Loucy (cell line): Measurements from ENCODE around the gene EP400.
A peak's percentile ranks its signal among the peaks of the same experiment; 100 is the strongest.

Experiments used
- H2AFZ ChIP-seq: fragments of 200-600 bp; sonication (generic); 2 replicates; pipeline ENCODE4 v1.6.0; 2016; ENCODE audit warnings: antibody characterized with exemption, mild to moderate bottlenecking, low read length, moderate library complexity
- H3F3A ChIP-seq: fragments of 200-600 bp; 2 replicates; pipeline ENCODE4 v1.6.0; 2016; ENCODE audit warnings: antibody characterized with exemption, low read depth, mild to moderate bottlenecking
- H3K27me3 ChIP-seq: fragments of 200-600 bp; sonication (generic); 2 replicates; pipeline ENCODE4 v1.6.1; 2014; ENCODE audit warnings: low read length, mild to moderate bottlenecking; ENCODE audit not compliant: insufficient read depth, poor library complexity, severe bottlenecking
- H3K36me3 ChIP-seq: fragments of 200-600 bp; sonication (generic); 2 replicates; pipeline ENCODE4 v1.6.1; 2016; ENCODE audit warnings: low read length; ENCODE audit not compliant: insufficient read depth
- H3K4me1 ChIP-seq: fragments of 200-600 bp; sonication (generic); 2 replicates; pipeline ENCODE4 v1.5.1; 2014; ENCODE audit warnings: low read length, mild to moderate bottlenecking; ENCODE audit not compliant: insufficient read depth, poor library complexity, severe bottlenecking
- H3K4me2 ChIP-seq: fragments of 200-600 bp; sonication (generic); 2 replicates; pipeline ENCODE4 v1.6.0; 2014; ENCODE audit warnings: antibody characterized with exemption, low read length, low read depth, mild to moderate bottlenecking; ENCODE audit not compliant: poor library complexity, severe bottlenecking
- H3K4me3 ChIP-seq: fragments of 200-600 bp; sonication (generic); 2 replicates; pipeline ENCODE4 v1.5.1; 2014; ENCODE audit warnings: low read length, mild to moderate bottlenecking, mixed read lengths; ENCODE audit not compliant: poor library complexity, severe bottlenecking
- H3K79me2 ChIP-seq: fragments of 200-600 bp; sonication (generic); 2 replicates; pipeline ENCODE4 v1.6.1; 2014; ENCODE audit warnings: low read length; ENCODE audit not compliant: insufficient read depth
- H3K9ac ChIP-seq: fragments of 200-600 bp; sonication (generic); 2 replicates; pipeline ENCODE4 v1.6.0; 2014; ENCODE audit warnings: mild to moderate bottlenecking, low read depth, low read length, moderate library complexity; ENCODE audit not compliant: poor library complexity, severe bottlenecking
- H3K9me2 ChIP-seq: fragments of 200-600 bp; sonication (generic); replicated peaks from 2 replicates; pipeline ENCODE4 v1.6.1; 2016; ENCODE audit warnings: low read depth, low read length, mixed read lengths
- H3K9me3 ChIP-seq: fragments of 200-600 bp; sonication (generic); 2 replicates; pipeline ENCODE4 v1.6.1; 2014; ENCODE audit warnings: mild to moderate bottlenecking, antibody characterized with exemption, low read length, low read depth; ENCODE audit not compliant: insufficient read depth
- H4K20me1 ChIP-seq: fragments of 200-600 bp; sonication (generic); 2 replicates; pipeline ENCODE4 v1.6.0; 2014; ENCODE audit warnings: antibody characterized with exemption, low read length, mild to moderate bottlenecking; ENCODE audit not compliant: insufficient read depth, poor library complexity, severe bottlenecking
- CTCF ChIP-seq: fragments of 200-600 bp; sonication (generic); conservative IDR thresholded peaks from 2 replicates; pipeline ENCODE4 v1.5.1; 2014; ENCODE audit warnings: mild to moderate bottlenecking, antibody characterized with exemption, low read length
- EZH2phosphoT487 ChIP-seq: fragments of 200-600 bp; IDR thresholded peaks from 2 replicates; pipeline ENCODE4 v1.6.1; 2018; ENCODE audit warnings: antibody characterized with exemption, mild to moderate bottlenecking, moderate library complexity, borderline replicate concordance

EP400 gene

GRCh38 chr12:132074216-132074615, 124.5 kb downstream of the EP400 start:
- H3K36me3 ChIP-seq: peaks cover 55% of the 10 kb centered on the region; the same call in 1 of the 2 replicates
- no peaks in the 10 kb centered on the region for H3K4me1 ChIP-seq
- no peaks in the 10 kb centered on the region for H4K20me1 ChIP-seq
- no peaks in the 10 kb centered on the region for H3F3A ChIP-seq
- H3K9me2 ChIP-seq: no peaks in the 10 kb centered on the region
- no peaks in the 10 kb centered on the region for H3K27me3 ChIP-seq
- H3K4me2 ChIP-seq: no peak overlapping the region
- H3K9ac ChIP-seq: no peak overlapping the region
- no peak overlapping the region for H2AFZ ChIP-seq
- no peaks in the 10 kb centered on the region for H3K9me3 ChIP-seq
- TF ChIP-seq EZH2phosphoT487: no peak
- no peak for TF ChIP-seq CTCF
- H3K79me2 ChIP-seq: no peaks in the 10 kb centered on the region
- no peak overlapping the region for H3K4me3 ChIP-seq

- peaks cover 52% of the 10 kb centered on the region; the same call in 1 of the 2 replicates for H3K36me3 ChIP-seq
- H3K27me3 ChIP-seq: no peaks in the 10 kb centered on the region
- no peak overlapping the region for H3K4me2 ChIP-seq
- H2AFZ ChIP-seq: no peak overlapping the region
- no peaks in the 10 kb centered on the region for H4K20me1 ChIP-seq
- no peak overlapping the region for H3K9ac ChIP-seq
- no peaks in the 10 kb centered on the region for H3K9me3 ChIP-seq
- H3K4me3 ChIP-seq: no peak overlapping the region
- no peaks in the 10 kb centered on the region for H3F3A ChIP-seq
- no peaks in the 10 kb centered on the region for H3K79me2 ChIP-seq
- TF ChIP-seq CTCF (peak; percentile 50), EZH2phosphoT487 (no peak)
- no peaks in the 10 kb centered on the region for H3K4me1 ChIP-seq
- no peaks in the 10 kb centered on the region for H3K9me2 ChIP-seq
Observed at GRCh38 chr12:132075026-132075713, 125.4 kb downstream of the EP400 start.

- TF ChIP-seq EZH2phosphoT487: no peak
- TF ChIP-seq CTCF: no peak
- Histone ChIP-seq H3K4me3 (no peak overlapping the region), H3K9ac (no peak overlapping the region), H3K4me1 (no peaks in the 10 kb centered on the region), H2AFZ (no peak overlapping the region), H3K4me2 (no peak overlapping the region), H3K9me3 (no peaks in the 10 kb centered on the region), H3K9me2 (no peaks in the 10 kb centered on the region), H3F3A (no peaks in the 10 kb centered on the region), H3K79me2 (no peaks in the 10 kb centered on the region), H3K36me3 (peaks cover 49% of the 10 kb centered on the region; the same call in 1 of the 2 replicates), H3K27me3 (no peaks in the 10 kb centered on the region), H4K20me1 (no peaks in the 10 kb centered on the region)
Observed at GRCh38 chr12:132075714-132076553, 126.2 kb downstream of the EP400 start.
